BE2C (cell line): Measurements from ENCODE around the gene ANGPTL2.

Experiments used
- DNase-seq: peaks from one replicate; pipeline ENCODE4 v3.0.0-alpha.2; 2020
- H3K27me3 ChIP-seq: fragments of 250-450 bp; sonication (Bioruptor Pico); 2 replicates; pipeline ENCODE4 v1.5.1; 2020; ENCODE audit warnings: mild to moderate bottlenecking
- H3K36me3 ChIP-seq: fragments of 250-450 bp; sonication (Bioruptor Pico); 2 replicates; pipeline ENCODE4 v1.5.1; 2020; ENCODE audit warnings: mild to moderate bottlenecking
- H3K4me1 ChIP-seq: fragments of 250-450 bp; sonication (Bioruptor Pico); 2 replicates; pipeline ENCODE4 v1.5.1; 2020
- H3K4me3 ChIP-seq: 2 replicates; pipeline ENCODE4 v1.5.1; 2011; ENCODE audit warnings: low read depth, low read length
- H3K9me3 ChIP-seq: fragments of 250-450 bp; sonication (Bioruptor Pico); 2 replicates; pipeline ENCODE4 v1.5.1; 2020
- TF ChIP-seq, protein P1 (sequence below): IDR thresholded peaks from 2 replicates; pipeline ENCODE4 v1.5.1; 2012; ENCODE audit warnings: mild to moderate bottlenecking, low read depth, low read length

Gene ANGPTL2

GRCh38 chr9:127049044-127049443, 73.4 kb downstream of the ANGPTL2 start:
- Histone ChIP-seq H3K9me3 (no peaks in the 10 kb centered on the region), H3K36me3 (no peaks in the 10 kb centered on the region), H3K4me1 (no peaks in the 10 kb centered on the region), H3K4me3 (no peak overlapping the region), H3K27me3 (no peaks in the 10 kb centered on the region)
- TF ChIP-seq, protein P1, sequence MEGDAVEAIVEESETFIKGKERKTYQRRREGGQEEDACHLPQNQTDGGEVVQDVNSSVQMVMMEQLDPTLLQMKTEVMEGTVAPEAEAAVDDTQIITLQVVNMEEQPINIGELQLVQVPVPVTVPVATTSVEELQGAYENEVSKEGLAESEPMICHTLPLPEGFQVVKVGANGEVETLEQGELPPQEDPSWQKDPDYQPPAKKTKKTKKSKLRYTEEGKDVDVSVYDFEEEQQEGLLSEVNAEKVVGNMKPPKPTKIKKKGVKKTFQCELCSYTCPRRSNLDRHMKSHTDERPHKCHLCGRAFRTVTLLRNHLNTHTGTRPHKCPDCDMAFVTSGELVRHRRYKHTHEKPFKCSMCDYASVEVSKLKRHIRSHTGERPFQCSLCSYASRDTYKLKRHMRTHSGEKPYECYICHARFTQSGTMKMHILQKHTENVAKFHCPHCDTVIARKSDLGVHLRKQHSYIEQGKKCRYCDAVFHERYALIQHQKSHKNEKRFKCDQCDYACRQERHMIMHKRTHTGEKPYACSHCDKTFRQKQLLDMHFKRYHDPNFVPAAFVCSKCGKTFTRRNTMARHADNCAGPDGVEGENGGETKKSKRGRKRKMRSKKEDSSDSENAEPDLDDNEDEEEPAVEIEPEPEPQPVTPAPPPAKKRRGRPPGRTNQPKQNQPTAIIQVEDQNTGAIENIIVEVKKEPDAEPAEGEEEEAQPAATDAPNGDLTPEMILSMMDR: no peak
- no peak for DNase-seq

DNA sequence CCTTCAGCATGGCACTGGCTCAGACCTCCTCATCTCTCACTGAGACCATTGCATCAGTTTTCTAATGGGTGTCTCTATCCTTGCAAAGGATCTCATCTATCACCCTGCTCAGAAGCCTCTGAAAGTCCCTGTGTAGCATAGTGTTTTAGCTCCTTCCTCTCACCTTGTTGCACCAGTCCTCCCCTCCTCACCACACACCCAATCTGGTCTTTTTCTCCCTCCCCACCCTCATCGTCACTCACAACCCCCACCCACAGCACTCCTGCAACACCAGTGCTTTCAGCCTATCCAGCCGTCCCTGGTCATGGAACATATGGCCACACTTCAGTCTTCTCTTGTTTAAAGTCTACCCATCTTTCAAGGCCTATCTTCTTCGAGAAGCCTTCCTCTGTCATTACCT, 74.5 kb downstream of the ANGPTL2 start:
- TF ChIP-seq, protein P1: no peak
- H3K36me3 ChIP-seq: no peaks in the 10 kb centered on the region
- no peaks in the 10 kb centered on the region for H3K9me3 ChIP-seq
- no peak for DNase-seq
- no peaks in the 10 kb centered on the region for H3K4me1 ChIP-seq
- H3K27me3 ChIP-seq: no peaks in the 10 kb centered on the region
- no peak overlapping the region for H3K4me3 ChIP-seq

- Histone ChIP-seq H3K9me3 (no peaks in the 10 kb centered on the region), H3K27me3 (no peaks in the 10 kb centered on the region), H3K4me3 (no peak overlapping the region), H3K4me1 (no peaks in the 10 kb centered on the region), H3K36me3 (no peaks in the 10 kb centered on the region)
- no peak for DNase-seq
- TF ChIP-seq, protein P1: no peak
Observed at GRCh38 chr9:127045148-127045547, 77.3 kb downstream of the ANGPTL2 start.

GRCh38 chr9:127039492-127039891, 82.9 kb downstream of the ANGPTL2 start:
- no peaks in the 10 kb centered on the region for H3K36me3 ChIP-seq
- no peaks in the 10 kb centered on the region for H3K27me3 ChIP-seq
- TF ChIP-seq, protein P1: no peak
- no peaks in the 10 kb centered on the region for H3K9me3 ChIP-seq
- no peaks in the 10 kb centered on the region; the same call in none of the 2 replicates for H3K4me1 ChIP-seq
- no peak for DNase-seq
- H3K4me3 ChIP-seq: no peak overlapping the region

DNA sequence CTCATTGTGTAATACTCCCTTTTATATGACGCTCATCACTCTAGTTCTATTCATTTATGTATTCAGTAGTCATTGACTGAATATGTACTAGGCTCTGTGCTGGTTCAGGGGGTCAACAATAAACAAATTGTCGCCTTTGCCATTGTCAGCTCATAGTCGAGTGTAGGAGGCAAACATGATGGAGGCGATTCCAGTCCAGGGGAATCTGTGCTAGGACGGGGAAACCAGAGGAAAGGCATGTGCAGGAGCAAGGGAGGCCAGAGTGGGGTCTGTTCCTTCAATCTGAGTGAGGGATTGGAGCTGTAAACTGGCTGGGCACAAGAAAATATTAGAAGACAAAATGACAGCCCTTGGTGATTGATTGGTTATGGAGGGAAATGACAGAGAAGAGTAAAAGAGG, 83.9 kb downstream of the ANGPTL2 start:
- Histone ChIP-seq H3K36me3 (no peaks in the 10 kb centered on the region), H3K9me3 (no peaks in the 10 kb centered on the region), H3K27me3 (no peaks in the 10 kb centered on the region), H3K4me1 (peaks cover 8% of the 10 kb centered on the region), H3K4me3 (no peak overlapping the region)
- TF ChIP-seq, protein P1: no peak
- no peak for DNase-seq
